ENCODE data around the gene SCGB1D1.

The SCGB1D1 gene

DNA sequence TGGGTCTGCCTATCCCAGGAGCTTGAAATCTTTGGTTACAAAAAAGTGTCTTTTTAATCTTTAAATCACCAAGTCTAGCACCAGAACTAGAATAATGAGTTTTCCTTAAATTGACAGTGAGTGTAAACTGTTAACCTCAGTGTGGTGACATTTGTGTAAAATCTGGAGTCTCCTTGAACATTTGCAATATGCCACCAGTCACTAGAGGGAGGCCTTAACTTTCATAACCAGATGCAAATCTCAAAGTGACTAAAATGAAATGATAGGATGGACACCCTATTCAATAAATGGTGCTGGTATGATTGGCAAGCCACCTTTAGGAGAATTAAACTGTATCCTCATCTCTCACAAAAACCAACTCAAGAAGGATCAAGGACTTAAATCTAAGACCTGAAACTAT is 43.7 kb downstream of the SCGB1D1 start:
- DNase-seq (ENCODE audit: low read depth): no peak

DNA sequence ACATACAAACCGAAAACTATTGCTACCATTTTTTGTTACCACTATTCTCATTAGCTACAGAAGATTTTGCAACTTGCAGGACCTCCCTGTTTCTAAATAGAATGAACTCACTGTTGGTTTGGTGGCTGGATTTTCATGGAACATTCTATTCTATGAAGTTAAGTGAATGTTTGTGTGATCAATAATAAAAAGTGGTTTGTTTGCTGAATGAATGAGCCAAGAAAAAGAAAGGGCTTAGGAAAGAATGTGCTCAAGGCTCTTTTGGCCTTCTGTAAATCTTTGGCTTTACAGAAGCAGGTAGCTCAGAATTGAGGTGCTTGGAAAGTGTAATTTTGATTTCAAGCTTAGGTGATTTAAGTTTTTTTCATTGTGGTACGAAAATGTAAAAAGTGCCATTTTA is 46.2 kb downstream of the SCGB1D1 start:
- DNase-seq (ENCODE audit: low read depth): no peak

DNA sequence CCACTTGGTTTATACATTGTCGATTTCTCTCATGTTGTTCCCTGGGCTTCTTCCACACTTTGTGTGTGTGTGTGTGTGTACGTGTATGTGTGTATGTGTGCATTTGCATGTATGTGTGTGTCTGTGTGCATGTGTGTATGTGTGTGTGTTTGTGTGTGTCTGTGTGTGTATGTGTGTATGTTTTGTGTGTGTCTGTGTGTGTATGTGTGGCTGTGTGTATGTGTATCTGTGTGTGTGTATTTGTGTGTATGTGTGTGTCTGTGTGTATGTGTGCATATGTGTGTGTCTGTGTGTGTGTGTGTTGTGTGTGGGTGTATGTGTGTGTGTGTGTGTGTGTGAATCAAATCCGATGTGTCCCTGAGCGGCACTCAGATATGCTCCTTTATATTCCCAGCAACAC is 47.5 kb downstream of the SCGB1D1 start:
- no peak for DNase-seq (ENCODE audit: low read depth)

DNA sequence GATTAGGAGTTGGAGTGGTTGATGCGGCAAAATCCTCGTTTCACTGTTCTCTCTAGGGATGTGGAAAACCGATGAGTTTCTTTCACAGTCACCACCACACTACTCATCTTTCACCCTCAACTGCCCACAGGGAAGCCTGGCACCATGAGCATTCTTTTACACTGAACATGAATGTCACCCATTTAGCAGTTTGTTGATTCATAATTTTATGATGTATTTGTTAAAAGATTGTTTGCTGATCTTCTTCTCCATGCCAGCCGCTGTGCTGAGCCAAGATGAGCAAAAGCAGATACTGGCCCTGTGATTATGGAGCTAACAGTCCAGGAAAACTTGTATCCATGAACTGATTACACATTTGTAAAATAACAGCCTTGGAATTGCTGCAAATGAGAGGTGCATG is 48.1 kb downstream of the SCGB1D1 start:
- DNase-seq (ENCODE audit: low read depth): no peak

DNA sequence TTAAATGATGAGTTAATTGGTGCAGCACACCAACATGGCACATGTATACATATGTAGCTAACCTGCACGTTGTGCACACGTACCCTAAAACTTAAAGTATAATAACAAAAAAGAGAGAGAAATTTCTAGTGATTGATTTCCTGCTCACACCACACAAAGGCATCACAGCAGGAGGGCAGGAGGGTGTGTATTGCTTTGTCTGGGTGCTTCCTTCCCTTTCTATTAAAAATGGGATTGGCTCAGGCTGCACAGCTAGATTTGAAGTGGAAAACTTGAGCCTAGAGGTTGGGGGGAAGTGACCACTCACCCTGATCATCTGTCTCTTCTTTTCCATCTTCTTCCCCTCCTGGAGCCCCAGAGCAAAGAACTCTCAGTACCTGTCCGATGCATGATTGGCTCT is 51.1 kb downstream of the SCGB1D1 start:
- DNase-seq (ENCODE audit: low read depth): no peak

DNA sequence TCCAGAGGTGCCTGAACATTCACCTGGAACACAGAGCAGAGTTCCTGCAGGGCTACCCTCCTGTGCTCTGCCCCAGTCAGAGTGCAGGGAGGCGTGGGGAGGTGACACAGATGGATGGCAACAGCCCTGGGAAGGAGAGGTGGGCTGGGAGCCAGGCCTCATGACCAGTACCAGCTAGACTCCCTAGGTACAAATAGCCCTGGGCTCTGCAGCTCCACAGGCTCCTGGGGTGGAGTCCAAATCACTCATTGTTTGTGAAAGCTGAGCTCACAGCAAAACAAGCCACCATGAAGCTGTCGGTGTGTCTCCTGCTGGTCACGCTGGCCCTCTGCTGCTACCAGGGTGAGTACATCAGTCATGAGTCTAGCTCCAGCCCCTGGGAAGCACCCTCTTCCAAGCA is 52.0 kb downstream of the SCGB1D1 start, which contains the start of gene SCGB1D2:
TSS of gene SCGB1D2 (plus strand) at position 219 of the 400 bp plus-strand sequence. CDS start at position 288, 69 bp downstream.
- DNase-seq (ENCODE audit: low read depth): no peak
